SU-DHL-6 (cell line): Measurements from ENCODE around the gene F2.

Source experiments
- CTCF ChIP-seq: fragments of 200-600 bp; sonication (generic); IDR thresholded peaks from one replicate; pipeline ENCODE4 v1.5.1; 2017; ENCODE audit warnings: antibody characterized with exemption, mild to moderate bottlenecking, low read length, moderate library complexity; ENCODE audit not compliant: insufficient read depth, poor library complexity, severe bottlenecking
- EZH2phosphoT487 ChIP-seq: fragments of 200-600 bp; sonication (generic), shearing (Covaris generic); conservative IDR thresholded peaks from 2 replicates; pipeline ENCODE4 v1.6.1; 2018; ENCODE audit warnings: mild to moderate bottlenecking, antibody characterized with exemption, low read length, moderate library complexity, mixed read lengths

DNA sequence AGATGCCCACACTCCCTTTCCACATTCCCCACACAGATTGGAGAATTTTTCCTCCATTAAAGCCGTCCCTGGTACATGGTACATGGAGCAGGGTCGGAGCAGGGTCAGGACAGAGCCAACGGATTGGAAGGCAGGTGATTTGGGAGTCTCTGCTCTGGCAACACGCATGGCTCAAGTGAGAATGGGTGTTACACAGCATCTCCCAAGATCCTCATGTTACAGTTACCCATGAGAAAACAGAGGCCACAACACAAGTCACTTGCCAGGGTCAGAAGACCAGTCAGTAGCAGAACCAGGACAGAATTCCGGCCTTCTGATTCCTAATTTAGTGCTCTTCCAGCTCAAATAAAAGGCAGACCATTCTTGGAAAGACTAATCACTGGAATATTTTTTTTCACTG is 7.7 kb upstream of the F2 start:
- TF ChIP-seq CTCF (no peak), EZH2phosphoT487 (no peak)
